OCI-LY3 (cell line): ENCODE measurements around the gene SLC16A6.
"Not testable (repeated sequence)": the region's sequence is repeated elsewhere in the genome, so short reads cannot be mapped to it uniquely, and the experiment has no call there.

Source experiments
- EZH2phosphoT487 ChIP-seq: fragments of 200-600 bp; shearing (Covaris generic); IDR thresholded peaks from 2 replicates; pipeline ENCODE4 v1.6.1; 2018; ENCODE audit warnings: antibody characterized with exemption, mixed run types, low read depth
- TF ChIP-seq, protein P1 (sequence below): fragments of 200-600, 300-600 bp; sonication (generic); IDR thresholded peaks from 2 replicates; pipeline ENCODE4 v1.5.1; 2014; ENCODE audit warnings: antibody characterized with exemption, low read length, low read depth

DNA sequence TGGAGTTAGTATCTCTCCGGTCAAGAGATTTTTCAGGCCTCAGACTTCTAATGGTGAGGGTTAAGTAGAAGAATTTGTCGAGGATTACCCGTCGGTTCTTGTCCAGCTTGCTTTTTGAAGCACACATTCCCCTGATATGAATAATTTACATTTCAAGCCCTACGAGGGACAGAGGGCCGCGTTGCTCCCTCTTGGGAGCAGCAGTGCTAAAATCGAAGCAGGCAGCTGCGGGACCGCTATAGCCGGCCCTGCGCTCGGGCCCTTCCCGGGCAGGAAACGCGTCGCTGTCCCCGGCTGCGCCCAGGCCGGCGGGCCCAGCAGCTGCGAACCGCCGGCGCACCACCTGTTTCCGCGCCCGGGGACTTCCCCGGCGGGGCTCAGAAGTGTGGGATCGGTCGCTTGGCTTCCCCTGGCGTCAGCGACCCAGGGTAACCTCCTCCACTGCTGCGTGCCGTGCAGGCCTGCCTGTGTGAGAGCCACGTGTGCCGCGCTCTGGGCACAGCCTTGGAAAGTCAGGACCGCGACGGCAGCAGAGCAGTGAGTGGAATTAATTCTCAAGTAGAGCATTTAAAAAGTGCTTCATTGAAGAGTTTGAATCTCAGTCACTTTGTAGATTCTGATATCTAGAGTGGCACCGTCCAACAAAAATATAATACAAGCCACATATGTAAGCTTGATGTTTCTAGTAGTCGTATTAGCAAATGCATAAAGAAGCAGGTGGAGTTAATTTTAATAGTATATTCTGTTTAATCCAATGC is 31.9 kb downstream of the SLC16A6 start:
- TF ChIP-seq, protein P1, sequence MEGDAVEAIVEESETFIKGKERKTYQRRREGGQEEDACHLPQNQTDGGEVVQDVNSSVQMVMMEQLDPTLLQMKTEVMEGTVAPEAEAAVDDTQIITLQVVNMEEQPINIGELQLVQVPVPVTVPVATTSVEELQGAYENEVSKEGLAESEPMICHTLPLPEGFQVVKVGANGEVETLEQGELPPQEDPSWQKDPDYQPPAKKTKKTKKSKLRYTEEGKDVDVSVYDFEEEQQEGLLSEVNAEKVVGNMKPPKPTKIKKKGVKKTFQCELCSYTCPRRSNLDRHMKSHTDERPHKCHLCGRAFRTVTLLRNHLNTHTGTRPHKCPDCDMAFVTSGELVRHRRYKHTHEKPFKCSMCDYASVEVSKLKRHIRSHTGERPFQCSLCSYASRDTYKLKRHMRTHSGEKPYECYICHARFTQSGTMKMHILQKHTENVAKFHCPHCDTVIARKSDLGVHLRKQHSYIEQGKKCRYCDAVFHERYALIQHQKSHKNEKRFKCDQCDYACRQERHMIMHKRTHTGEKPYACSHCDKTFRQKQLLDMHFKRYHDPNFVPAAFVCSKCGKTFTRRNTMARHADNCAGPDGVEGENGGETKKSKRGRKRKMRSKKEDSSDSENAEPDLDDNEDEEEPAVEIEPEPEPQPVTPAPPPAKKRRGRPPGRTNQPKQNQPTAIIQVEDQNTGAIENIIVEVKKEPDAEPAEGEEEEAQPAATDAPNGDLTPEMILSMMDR = not testable (repeated sequence)
- not testable (repeated sequence) for TF ChIP-seq EZH2phosphoT487
